ENCODE measurements around the gene RTCA. TPM values are rescaled to one million over a fixed set of nuclear protein-coding genes. Genes with fewer than 3 reads are reported as not detected.

RTCA gene
- total RNA-seq, 1 experiment from 2014 or later, result 26.5 TPM

DNA sequence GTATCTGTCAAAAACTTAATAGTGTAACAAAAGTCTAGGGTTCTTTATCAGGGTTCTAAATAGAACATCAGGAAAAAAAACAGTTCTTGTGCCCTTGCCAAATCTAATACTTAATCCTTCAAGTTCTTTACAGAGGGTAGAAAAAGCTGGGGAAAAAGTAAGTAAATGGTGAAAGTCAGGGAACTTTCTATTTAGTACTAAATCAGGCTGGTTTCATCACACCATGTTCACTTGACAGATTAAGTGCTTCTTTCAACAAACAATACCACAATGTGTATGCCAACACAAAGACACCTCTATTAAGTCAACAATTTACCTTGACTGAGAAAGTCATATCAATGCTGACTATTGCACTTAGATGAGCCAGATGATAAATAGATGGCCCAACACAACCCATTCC, 26.1 kb upstream of the RTCA start:
- Histone ChIP-seq H3K4me1 (ENCODE audit: control insufficient read depth in 1 of 2, insufficient read depth in 2 of 2, low read length in 2 of 2) (no peaks in the 10 kb centered on the region), H3K9me3 (ENCODE audit: control insufficient read depth in 1 of 2, insufficient read depth in 1 of 2, low read depth in 1 of 2, low read length in 2 of 2) (no peaks in the 10 kb centered on the region), H3K4me2 (ENCODE audit: low read length) (no peak overlapping the region), H3K27ac (ENCODE audit: low read depth, low read length) (no peak overlapping the region), H3K9ac (ENCODE audit: low read length) (no peak overlapping the region), H3K4me3 (replicated peaks in 1 of 2; ENCODE audit: low read depth in 1 of 2, low read length in 2 of 2) (no peak overlapping the region), H3K79me2 (ENCODE audit: insufficient read depth, low read length) (peaks cover 5% of the 10 kb centered on the region; the same call in 1 of the 2 replicates), H3K27me3 (ENCODE audit: insufficient read depth, low read length) (no peaks in the 10 kb centered on the region), H3K36me3 (ENCODE audit: control insufficient read depth in 1 of 2, insufficient read depth in 2 of 2, low read length in 2 of 2) (no peaks in the 10 kb centered on the region; a peak in 2 of 4 replicates), H2AFZ (ENCODE audit: low read depth, low read length, poor library complexity, severe bottlenecking) (no peak overlapping the region), H4K20me1 (ENCODE audit: insufficient read depth) (no peaks in the 10 kb centered on the region), H3K9me2 (ENCODE audit: insufficient read depth) (no peaks in the 10 kb centered on the region)
- no peak for DNase-seq (ENCODE audit: low read depth, low spot score)
- ChIA-PET CTCF (no interaction called here), RAD21 (ENCODE audit: low non-redundant PET in 1 of 2, low total read pairs in 2 of 2, uncharacterized antibody in 2 of 2, unreplicated experiment in 2 of 2) (no interaction called here), POLR2A (no interaction called here)
- no peak for ATAC-seq
- intact Hi-C loops (cut with micrococcal nuclease), result no loop called here
- TF ChIP-seq YY1 (IDR thresholded peaks at IDR 0.05; ENCODE audit: extremely low read depth, insufficient replicate concordance, low read depth, low read length) (no peak), FOSL1 (IDR thresholded peaks at IDR 0.05; ENCODE audit: low read depth) (no peak), POLR2A (IDR thresholded peaks at IDR 0.05; ENCODE audit: borderline replicate concordance, extremely low read depth, insufficient read depth, insufficient read length) (no peak)
- no TSS peak for BruUV-seq (replicated peaks)

DNA sequence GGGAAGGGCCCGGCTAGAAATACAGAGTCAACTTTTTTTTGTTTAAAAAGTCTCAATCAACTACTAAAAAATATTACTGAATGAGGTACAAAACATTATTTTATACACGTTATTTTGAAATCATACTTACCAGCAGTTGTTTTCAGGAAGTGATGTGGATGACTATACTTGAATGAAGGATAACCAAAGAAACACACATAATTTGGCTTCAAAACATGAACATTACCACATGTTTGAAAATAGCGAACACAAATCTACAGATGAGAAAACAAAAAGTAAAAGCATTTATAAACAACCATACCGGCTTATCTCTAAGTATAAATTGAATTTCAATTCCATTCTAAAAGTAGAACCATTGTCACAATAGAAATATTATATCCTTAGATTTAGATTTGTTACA, 25.4 kb upstream of the RTCA start:
- intact Hi-C loops (cut with micrococcal nuclease), result no loop called here
- RAD21 ChIA-PET (ENCODE audit: low non-redundant PET in 1 of 2, low total read pairs in 2 of 2, uncharacterized antibody in 2 of 2, unreplicated experiment in 2 of 2), result no interaction called here
- H3K36me3 ChIP-seq (ENCODE audit: control insufficient read depth in 1 of 2, insufficient read depth in 2 of 2, low read length in 2 of 2), result no peaks in the 10 kb centered on the region; a peak in 2 of 4 replicates
- ATAC-seq (no peak), DNase-seq (ENCODE audit: low read depth, low spot score) (no peak)
- H3K79me2 ChIP-seq (ENCODE audit: insufficient read depth, low read length), result peaks cover 11% of the 10 kb centered on the region; the same call in 1 of the 2 replicates
- TF ChIP-seq JUND (IDR thresholded peaks at IDR 0.05) (no peak), MAX (IDR thresholded peaks at IDR 0.05) (no peak), POLR2A (IDR thresholded peaks at IDR 0.05; ENCODE audit: borderline replicate concordance, extremely low read depth, insufficient read depth, insufficient read length) (no peak), RAD21 (IDR thresholded peaks at IDR 0.05; ENCODE audit: low read depth) (no peak), ZFX (IDR thresholded peaks at IDR 0.05) (no peak), EZH2 (IDR thresholded peaks at IDR 0.05) (no peak), SP1 (IDR thresholded peaks at IDR 0.05; ENCODE audit: low read depth) (no peak)
- POLR2A ChIA-PET, result no interaction called here
- H3K9me3 ChIP-seq (ENCODE audit: control insufficient read depth in 1 of 2, insufficient read depth in 1 of 2, low read depth in 1 of 2, low read length in 2 of 2), result no peaks in the 10 kb centered on the region
- H2AFZ ChIP-seq (ENCODE audit: low read depth, low read length, poor library complexity, severe bottlenecking), result no peak overlapping the region
- CTCF ChIA-PET, result no interaction called here
- H3K4me3 ChIP-seq (replicated peaks in 1 of 2; ENCODE audit: low read depth in 1 of 2, low read length in 2 of 2), result no peak overlapping the region
- no peak overlapping the region for H3K9ac ChIP-seq (ENCODE audit: low read length)
- BruUV-seq (replicated peaks), result no TSS peak
- no peaks in the 10 kb centered on the region for H3K27me3 ChIP-seq (ENCODE audit: insufficient read depth, low read length)
- H4K20me1 ChIP-seq (ENCODE audit: insufficient read depth), result no peaks in the 10 kb centered on the region
- H3K9me2 ChIP-seq (ENCODE audit: insufficient read depth), result no peaks in the 10 kb centered on the region
- no peak overlapping the region for H3K27ac ChIP-seq (ENCODE audit: low read depth, low read length)
- no peaks in the 10 kb centered on the region for H3K4me1 ChIP-seq (ENCODE audit: control insufficient read depth in 1 of 2, insufficient read depth in 2 of 2, low read length in 2 of 2)
- no peak overlapping the region for H3K4me2 ChIP-seq (ENCODE audit: low read length)
